Osteoblast (primary cell): Measurements from ENCODE around the gene FCHO1. TPM values are rescaled to one million over a fixed set of nuclear protein-coding genes. Genes with fewer than 3 reads are reported as not detected.

Experiments
- DNase-seq: peaks from one replicate; pipeline ENCODE4 v3.0.0; 2011; ENCODE audit warnings: low spot score, mixed read lengths; ENCODE audit not compliant: insufficient read length; ENCODE audit errors: missing footprints
- H2AFZ ChIP-seq: 2 replicates; pipeline ENCODE4 v1.6.0; 2011; ENCODE audit warnings: mild to moderate bottlenecking, low read length
- H3K27ac ChIP-seq: 2 replicates; pipeline ENCODE4 v1.5.1; 2011; ENCODE audit warnings: mild to moderate bottlenecking, low read depth, low read length, moderate library complexity
- H3K27me3 ChIP-seq: 2 replicates; pipeline ENCODE4 v1.6.0; 2012; ENCODE audit warnings: mild to moderate bottlenecking, control low read depth, inconsistent platforms, low read length, moderate library complexity; ENCODE audit not compliant: insufficient read depth
- H3K36me3 ChIP-seq: 2 replicates; pipeline ENCODE4 v1.5.1; 2011; ENCODE audit warnings: mild to moderate bottlenecking, low read length, control low read depth, moderate library complexity; ENCODE audit not compliant: insufficient read depth
- H3K4me1 ChIP-seq: 2 replicates; pipeline ENCODE4 v1.5.1; 2011; ENCODE audit warnings: mild to moderate bottlenecking, low read length, control low read depth, moderate library complexity; ENCODE audit not compliant: insufficient read depth
- H3K4me2 ChIP-seq: 2 replicates; pipeline ENCODE4 v1.6.0; 2011; ENCODE audit warnings: mild to moderate bottlenecking, low read length; ENCODE audit not compliant: insufficient read depth
- H3K4me3 ChIP-seq: fragments of 200-600 bp; sonication (generic); 3 replicates; pipeline ENCODE4 v1.5.1; 2012; ENCODE audit warnings: mild to moderate bottlenecking, low read length, inconsistent platforms; ENCODE audit not compliant: insufficient read depth
- H3K79me2 ChIP-seq: 2 replicates; pipeline ENCODE4 v1.6.0; 2012; ENCODE audit warnings: mild to moderate bottlenecking, low read length, control low read depth, inconsistent platforms; ENCODE audit not compliant: insufficient read depth
- H3K9me3 ChIP-seq: 2 replicates; pipeline ENCODE4 v1.5.1; 2011; ENCODE audit warnings: low read depth, low read length, control low read depth
- H4K20me1 ChIP-seq: 2 replicates; pipeline ENCODE4 v1.6.0; 2012; ENCODE audit warnings: mild to moderate bottlenecking, low read length, control low read depth; ENCODE audit not compliant: insufficient read depth
- total RNA-seq: library from RNA; depleted of rRNA; stranded (reverse); fragments of >200 nt; gene quantifications from 2 replicates; pipeline ENCODE4 v1.2.3, GENCODE V29; 2012
- TF ChIP-seq, protein P1 (sequence below): IDR thresholded peaks from 2 replicates; pipeline ENCODE4 v1.5.1; 2011; ENCODE audit warnings: mild to moderate bottlenecking, low read depth, low read length, moderate library complexity; ENCODE audit errors: extremely low read depth

FCHO1 gene
- total RNA-seq, 1 donor, result 0.72 TPM

DNA sequence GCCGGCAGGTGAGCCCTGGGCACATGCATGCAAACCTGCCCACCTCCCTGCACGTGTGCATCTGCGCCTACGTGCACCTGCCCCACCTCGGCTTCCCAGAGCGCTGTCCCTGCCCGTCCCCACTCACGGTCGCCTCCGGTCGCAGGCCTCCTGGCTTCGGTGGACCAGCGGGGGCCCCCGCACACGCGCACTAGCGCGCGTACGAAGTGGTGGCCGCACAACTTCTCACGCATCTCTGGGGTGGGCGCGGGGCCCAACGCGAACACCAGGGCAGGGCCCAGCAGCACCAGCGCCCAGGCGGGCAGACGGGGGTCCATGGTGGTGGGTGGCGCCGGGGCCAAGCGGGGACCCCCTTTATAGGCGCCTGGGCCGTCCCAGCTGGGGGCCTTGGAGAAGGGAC lies 69.9 kb downstream of the FCHO1 start, which contains the start of gene INSL3:
TSS of gene INSL3 (minus strand) at position 330 of the 400 bp plus-strand sequence. CDS start at position 317, 13 bp downstream.
- DNase-seq, result peak; percentile 76
- H3K27ac ChIP-seq, result no peak within 1 kb of the TSS
- no peaks in the 10 kb centered on the region for H3K36me3 ChIP-seq

DNA sequence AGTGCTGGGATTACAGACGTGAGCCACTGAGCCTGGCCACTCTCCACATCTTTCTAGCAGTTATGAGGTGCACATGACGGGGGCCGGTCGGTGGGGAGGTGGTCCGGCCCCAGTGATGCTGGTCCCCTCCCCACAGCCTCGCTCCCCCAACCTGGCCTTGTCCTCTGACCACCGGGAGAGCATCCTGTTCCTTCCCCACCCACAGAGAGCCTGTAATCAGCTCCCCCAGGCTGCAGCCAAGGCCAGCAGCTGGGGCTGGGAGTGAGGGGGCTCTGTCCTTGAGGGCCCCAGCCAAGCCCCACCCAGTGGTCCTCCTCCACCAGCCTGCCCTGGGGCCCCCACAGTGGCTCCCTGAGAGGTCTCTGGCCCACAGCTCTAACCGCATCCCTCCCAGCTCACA lies 73.1 kb downstream of the FCHO1 start:
- no peak overlapping the region for H2AFZ ChIP-seq
- no peak overlapping the region for H3K4me3 ChIP-seq
- H3K9me3 ChIP-seq, result no peaks in the 10 kb centered on the region
- DNase-seq, result peak; percentile 73
- no peaks in the 10 kb centered on the region for H3K27me3 ChIP-seq
- no peaks in the 10 kb centered on the region for H3K79me2 ChIP-seq
- H3K4me2 ChIP-seq, result no peak overlapping the region
- TF ChIP-seq, protein P1, sequence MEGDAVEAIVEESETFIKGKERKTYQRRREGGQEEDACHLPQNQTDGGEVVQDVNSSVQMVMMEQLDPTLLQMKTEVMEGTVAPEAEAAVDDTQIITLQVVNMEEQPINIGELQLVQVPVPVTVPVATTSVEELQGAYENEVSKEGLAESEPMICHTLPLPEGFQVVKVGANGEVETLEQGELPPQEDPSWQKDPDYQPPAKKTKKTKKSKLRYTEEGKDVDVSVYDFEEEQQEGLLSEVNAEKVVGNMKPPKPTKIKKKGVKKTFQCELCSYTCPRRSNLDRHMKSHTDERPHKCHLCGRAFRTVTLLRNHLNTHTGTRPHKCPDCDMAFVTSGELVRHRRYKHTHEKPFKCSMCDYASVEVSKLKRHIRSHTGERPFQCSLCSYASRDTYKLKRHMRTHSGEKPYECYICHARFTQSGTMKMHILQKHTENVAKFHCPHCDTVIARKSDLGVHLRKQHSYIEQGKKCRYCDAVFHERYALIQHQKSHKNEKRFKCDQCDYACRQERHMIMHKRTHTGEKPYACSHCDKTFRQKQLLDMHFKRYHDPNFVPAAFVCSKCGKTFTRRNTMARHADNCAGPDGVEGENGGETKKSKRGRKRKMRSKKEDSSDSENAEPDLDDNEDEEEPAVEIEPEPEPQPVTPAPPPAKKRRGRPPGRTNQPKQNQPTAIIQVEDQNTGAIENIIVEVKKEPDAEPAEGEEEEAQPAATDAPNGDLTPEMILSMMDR, result no peak
- H3K36me3 ChIP-seq, result no peaks in the 10 kb centered on the region
- no peaks in the 10 kb centered on the region for H4K20me1 ChIP-seq
- no peaks in the 10 kb centered on the region for H3K4me1 ChIP-seq
- no peak overlapping the region for H3K27ac ChIP-seq

More for the DNA sequence above, 69.9 kb downstream of the FCHO1 start, which contains the start of gene INSL3:
- H4K20me1 ChIP-seq, result no peaks in the 10 kb centered on the region
- H3K9me3 ChIP-seq, result no peaks in the 10 kb centered on the region
- H3K79me2 ChIP-seq, result no peaks in the 10 kb centered on the region
- H2AFZ ChIP-seq, result no peak within 1 kb of the TSS
- H3K4me1 ChIP-seq, result no peaks in the 10 kb centered on the region
- no peak within 1 kb of the TSS for H3K4me2 ChIP-seq
- H3K4me3 ChIP-seq, result no peak within 1 kb of the TSS
- TF ChIP-seq, protein P1, result no peak
- no peaks in the 10 kb centered on the region for H3K27me3 ChIP-seq

DNA sequence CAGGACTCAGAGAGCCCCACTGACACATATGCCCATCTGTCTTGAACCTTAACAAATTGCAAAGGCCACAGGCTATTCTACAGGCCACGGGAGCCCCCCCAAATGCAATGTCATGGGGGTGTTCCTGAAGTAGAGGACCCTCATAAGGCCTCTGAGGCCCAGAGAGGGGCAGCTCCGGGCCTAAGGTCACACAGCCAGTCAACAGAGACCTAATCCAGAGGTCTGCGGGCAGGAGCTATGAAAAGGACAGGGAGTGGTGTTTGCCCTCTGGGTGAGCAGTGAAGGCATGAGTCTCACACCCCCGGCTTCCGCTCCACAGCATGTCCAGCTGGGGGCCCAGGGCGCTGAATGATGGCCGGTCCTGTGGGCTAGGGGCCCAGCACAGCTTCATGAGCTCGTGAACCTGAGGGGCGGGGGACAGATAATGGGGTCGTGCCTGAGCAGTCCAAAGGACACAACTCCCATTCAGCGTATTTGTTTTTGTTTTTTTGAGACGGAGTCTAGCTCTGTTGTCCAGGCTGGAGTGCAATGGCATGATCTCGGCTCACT lies 75.3 kb downstream of the FCHO1 start:
- Histone ChIP-seq H2AFZ (no peak overlapping the region), H4K20me1 (no peaks in the 10 kb centered on the region), H3K4me2 (no peak overlapping the region), H3K36me3 (no peaks in the 10 kb centered on the region), H3K27ac (no peak overlapping the region), H3K4me1 (no peaks in the 10 kb centered on the region), H3K4me3 (no peak overlapping the region), H3K79me2 (no peaks in the 10 kb centered on the region), H3K27me3 (no peaks in the 10 kb centered on the region), H3K9me3 (no peaks in the 10 kb centered on the region)
- peak; percentile 48 for DNase-seq
- TF ChIP-seq, protein P1, result no peak

DNA sequence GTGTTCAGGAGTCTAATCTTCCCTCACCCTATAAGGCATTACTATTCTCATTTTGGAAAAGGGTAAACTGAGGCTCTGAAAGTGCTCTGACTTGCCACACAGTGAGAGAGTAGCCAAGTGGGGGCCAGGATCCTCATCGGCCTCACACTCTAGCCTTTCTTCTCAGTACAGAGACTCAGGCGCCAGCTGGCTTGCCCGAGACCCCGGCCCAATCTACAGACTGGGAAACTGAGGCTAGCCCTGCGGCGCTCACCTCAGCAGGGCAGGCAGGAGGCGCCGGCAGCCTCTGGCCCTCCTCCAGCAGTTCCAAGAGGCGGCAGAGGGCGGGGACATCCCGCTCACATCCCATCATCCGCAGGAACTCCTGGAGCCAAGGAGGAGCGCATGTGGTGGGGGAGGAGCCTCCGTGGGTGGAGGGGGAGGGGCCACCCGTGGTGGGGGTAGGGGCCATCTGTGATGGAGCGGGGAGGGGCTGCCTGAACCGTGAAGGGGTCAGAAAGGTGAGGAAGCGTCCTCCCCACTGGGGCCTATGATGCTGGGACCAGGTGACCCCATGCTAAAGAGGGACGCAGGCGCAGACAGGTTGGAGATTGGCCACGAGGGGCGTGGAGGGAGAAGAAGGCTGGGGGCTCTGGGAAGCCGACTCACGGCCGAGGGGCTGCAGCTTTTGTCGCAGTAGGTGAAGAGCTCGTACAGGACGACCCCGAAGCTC lies 78.7 kb downstream of the FCHO1 start:
- no peak overlapping the region for H3K4me3 ChIP-seq

More for the DNA sequence above, 78.7 kb downstream of the FCHO1 start:
- H3K9me3 ChIP-seq, result no peaks in the 10 kb centered on the region
- no peaks in the 10 kb centered on the region for H3K79me2 ChIP-seq
- no peak overlapping the region for H3K4me2 ChIP-seq
- DNase-seq, result peak; percentile 65
- no peaks in the 10 kb centered on the region for H4K20me1 ChIP-seq
- H3K36me3 ChIP-seq, result no peaks in the 10 kb centered on the region
- no peaks in the 10 kb centered on the region for H3K27me3 ChIP-seq
- H3K27ac ChIP-seq, result no peak overlapping the region
- TF ChIP-seq, protein P1, result no peak
- no peak overlapping the region for H2AFZ ChIP-seq
- H3K4me1 ChIP-seq, result no peaks in the 10 kb centered on the region
